HG03558 (cell line): ENCODE results near the gene COLQ.
"Not testable (repeated sequence)": the region's sequence is repeated elsewhere in the genome, so short reads cannot be mapped to it uniquely, and the experiment has no call there.

Experiments used
- ATAC-seq: cut with Tn5 transposase; IDR thresholded peaks from one replicate; pipeline ENCODE4 v1.9.1; 2021; ENCODE audit warnings: moderate number of reproducible peaks; ENCODE audit not compliant: unreplicated experiment; ENCODE audit errors: extremely low read depth

COLQ gene

DNA sequence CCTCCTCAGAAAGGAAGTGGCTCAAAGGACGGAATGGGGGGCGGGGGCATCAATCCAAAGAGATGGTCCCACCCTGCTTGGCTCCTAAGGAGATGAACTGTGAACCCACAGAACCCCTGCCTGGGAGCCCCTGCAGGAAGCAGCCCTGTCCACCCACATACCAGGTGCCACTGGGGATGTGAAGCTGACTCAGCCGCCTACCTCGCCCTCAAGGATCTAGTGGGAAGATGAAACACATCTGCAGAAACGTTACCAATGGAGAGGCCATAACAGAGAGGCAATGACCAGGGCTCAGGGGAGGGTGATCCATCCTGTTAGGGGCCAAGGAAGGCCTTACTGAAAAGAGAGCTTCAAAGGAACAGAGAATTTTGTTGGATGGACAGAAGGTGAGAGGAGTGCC lies 59.1 kb downstream of the COLQ start:
- ATAC-seq = no peak

DNA sequence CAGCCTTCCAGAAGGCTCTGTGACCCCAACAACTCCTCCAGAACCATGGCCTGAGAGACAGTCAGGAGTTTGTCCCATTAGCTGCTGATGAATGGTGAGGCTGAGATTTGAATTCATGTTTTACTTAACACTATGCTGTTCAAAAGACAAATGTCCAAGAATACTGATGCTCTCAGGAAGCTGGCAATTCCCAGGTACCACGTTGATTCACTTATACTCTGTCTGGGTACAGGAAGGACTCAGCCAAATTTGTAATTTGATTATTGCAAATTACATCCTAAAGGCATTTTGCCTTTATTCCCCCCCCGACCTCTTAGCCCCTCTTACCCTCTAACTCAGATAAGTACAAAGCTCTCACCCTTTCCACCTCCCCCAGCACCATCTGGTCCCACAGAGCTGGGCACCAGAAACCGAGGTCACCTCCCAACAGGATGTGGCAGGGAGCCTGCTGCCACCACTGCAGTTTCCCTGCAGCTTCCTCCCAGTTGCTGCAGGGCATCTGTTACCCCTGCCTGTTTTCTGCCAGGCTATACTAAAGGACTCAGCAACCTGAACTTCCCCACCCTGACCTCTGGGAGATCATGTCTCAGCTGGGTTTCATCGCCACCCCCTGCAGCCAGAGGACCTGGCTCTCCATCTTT lies 60.5 kb downstream of the COLQ start:
- no peak for ATAC-seq

DNA sequence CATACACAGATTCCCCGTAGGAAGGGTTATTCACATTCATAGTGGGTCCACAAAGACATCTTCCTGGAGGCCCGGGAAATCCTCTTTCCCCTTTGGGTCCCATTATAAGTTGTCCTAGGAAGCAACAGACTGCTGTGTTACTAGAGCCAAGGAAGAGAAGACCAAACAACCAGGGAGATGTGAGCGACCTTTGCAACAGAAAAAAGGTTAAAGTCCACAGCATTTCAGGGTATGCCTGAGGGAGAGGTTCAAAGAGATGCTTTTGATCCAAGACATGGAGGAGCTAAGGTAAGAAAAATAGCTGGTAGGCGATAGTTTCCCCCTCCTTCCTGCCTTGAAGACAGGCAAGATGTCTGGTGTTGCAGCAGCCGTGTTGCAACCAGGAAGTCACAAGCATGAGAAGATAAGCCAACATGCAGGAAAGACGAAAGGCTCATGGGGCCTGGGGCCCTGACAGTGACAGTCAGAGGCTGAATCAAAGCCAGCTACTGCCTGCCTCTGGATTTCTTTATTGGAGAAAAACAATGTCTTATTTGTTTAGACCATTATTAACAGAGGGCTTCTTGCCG lies 63.2 kb downstream of the COLQ start:
- no peak for ATAC-seq

GRCh38 chr3:15456915-15457314 lies 64.6 kb downstream of the COLQ start:
- not testable (repeated sequence) for ATAC-seq

DNA sequence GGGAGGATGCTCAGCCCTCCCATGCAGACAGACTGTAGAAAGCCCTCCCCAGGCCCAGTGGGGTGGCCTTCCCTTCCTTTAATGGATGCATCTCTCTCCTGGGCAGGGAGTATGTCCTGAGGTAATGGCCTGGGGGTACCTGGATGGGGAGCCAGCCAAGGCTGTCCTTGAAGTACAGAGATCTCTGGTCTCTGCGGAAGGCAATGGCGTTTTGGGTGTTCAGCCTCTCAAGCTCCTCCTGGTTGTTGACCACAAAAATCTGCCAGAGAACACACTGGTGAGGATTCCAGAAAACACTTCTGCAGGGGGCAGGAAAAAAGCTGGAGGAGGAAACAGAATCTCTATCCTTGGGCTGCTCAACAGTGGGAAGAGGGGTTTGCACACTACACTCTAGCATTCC lies 65.2 kb downstream of the COLQ start:
- no peak for ATAC-seq

DNA sequence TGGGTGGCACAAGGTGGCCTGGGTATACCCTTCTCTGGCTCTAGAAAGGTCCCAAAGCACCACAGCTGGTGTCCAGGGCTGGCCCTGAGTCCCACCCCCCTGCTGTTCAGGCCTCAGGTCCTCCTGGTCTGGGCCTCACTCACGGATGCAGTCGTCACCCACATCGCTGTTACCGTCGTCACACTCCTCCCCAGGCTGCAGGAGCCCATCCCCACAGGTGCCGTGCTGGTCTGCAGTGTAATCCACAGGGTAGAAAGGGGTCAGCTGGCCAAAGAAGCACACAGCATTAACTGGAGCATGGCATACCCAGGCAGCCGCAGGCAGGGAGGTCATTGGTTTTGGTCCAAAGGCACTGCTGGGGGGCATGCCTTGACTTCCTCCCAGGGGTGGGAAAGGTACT lies 65.8 kb downstream of the COLQ start:
- no peak for ATAC-seq

DNA sequence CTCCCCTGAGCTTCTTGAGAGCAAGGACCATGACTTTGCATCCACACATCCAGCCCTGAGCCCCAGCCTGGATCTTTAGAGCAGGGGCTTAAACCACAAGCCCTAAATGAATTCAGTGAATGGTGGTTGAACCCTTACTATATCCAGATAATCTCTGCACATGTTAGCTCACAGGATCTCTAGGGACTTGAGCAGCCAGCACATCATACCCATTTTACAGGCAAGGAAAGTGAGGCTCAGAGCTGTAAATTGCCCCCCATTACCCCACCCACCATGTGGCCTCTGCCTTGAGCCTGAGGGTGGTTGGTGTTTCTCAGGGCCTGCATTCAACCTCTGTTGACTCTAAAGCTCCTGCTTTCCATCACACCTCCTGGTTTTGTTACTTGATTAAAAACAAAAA lies 66.5 kb downstream of the COLQ start:
- ATAC-seq = no peak

DNA sequence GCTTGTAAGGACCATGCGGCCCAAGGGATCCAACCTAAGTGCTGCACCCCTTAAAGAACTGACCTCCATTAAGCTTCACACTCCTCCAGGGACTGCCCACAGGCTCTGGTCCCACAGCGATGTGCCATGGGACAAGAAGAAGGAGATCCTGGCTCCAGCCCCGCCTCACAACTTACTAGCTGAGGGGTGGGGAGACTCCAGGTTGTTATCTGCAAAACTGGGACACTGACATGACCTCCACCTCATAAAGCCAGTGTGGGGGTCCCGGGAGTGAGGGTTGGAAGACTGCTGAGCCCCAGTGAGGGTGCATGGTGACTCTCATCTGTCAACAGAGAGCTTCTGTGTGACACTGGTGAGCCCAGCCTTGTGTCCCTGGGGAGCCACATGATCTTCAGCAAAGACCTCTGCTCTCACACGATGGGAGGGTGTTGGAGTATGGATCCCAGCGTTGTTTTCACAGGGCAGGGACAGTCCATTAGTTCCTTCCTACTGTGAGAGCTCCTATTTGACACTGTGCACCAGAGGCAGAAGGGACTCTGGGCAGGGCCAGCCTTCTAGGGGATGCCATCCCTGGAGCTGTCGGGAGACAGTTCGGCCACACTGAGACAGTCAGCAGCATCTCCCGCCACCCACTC lies 67.4 kb downstream of the COLQ start:
- no peak for ATAC-seq

DNA sequence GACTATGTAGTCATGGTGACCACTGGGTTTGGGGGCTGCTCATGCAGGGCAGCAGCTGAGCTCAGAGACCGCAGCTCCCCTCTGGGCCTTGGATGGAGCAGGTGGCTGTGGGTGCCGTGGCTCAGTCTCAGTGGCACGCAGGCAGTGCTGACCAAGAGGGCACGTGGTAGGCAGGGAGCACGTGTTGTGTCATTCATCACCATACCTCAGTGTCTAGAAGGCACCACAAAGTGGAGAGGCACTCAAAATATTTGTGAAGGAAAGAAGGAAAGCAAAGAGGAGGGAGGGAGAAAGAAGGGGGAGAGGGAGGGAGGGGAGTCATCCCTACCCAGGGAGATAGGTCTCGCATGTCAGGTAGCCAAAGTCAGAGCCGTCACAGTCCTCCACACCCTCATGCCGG lies 68.0 kb downstream of the COLQ start:
- ATAC-seq = no peak

DNA sequence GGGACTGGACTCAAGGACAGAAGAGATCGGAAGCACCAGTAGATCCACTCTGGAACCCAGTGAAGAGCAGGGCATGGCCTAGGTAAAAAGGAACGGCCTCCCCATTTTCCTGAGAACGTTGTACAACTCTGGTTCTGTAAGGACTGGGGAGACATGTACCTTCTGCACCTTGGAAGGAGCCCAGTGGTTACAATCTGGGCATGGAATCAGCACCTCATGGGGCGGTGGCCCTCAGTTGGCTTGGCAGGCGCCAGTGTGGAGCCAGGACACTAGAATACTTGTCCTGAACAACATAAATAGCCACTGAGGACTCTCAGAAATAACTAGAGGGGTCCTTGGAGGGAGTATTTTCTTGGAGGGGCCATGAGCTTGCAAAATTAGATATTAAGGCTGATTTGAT lies 68.5 kb downstream of the COLQ start:
- ATAC-seq = no peak

- no peak for ATAC-seq
Measured at GRCh38 chr3:15452156-15452555, 69.3 kb downstream of the COLQ start.

DNA sequence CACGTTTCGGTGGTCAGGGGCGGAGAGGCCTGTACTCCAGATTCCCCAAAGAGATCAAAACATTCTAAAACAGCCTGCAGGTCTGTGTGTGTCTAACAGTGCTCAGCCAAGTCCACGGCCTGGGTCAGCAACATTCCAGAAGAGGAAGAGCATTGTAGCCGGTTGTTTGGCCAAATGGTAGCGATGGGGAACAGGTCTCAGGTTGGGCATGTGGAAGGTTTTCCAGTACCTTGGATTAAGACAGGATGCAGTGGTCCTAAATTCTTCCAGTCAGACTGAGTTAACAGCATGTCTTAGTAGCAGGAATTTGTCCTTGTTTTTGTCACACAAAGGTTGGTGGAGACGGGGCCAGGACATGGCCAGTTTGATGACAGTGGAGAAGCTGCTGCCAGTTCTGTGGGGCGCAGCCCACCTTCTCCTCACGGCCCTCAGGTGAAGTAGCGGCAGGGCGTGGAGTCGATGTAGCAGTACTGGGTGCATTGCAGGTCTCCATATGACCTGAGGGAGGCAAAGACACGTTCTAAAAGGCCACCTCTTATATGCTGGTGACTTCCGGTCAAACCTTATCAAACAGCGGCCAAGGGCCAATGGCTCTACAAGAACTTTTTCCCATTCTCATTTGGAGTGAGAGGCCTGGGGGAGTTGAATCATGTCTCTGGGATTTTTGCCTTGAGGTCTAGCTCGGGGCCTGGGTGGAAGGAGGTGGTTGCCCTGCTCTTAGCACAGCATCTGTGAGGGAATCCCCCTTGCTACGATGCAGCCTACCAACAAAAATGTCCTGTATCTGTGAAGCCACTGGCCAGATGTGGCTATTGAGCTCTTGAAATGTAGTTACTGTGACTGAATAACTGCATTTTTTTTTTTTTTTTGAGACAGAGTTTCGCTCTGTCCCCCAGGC lies 70.0 kb downstream of the COLQ start:
- no peak for ATAC-seq

GRCh38 chr3:15450438-15451215 lies 70.9 kb downstream of the COLQ start:
- ATAC-seq = no peak

DNA sequence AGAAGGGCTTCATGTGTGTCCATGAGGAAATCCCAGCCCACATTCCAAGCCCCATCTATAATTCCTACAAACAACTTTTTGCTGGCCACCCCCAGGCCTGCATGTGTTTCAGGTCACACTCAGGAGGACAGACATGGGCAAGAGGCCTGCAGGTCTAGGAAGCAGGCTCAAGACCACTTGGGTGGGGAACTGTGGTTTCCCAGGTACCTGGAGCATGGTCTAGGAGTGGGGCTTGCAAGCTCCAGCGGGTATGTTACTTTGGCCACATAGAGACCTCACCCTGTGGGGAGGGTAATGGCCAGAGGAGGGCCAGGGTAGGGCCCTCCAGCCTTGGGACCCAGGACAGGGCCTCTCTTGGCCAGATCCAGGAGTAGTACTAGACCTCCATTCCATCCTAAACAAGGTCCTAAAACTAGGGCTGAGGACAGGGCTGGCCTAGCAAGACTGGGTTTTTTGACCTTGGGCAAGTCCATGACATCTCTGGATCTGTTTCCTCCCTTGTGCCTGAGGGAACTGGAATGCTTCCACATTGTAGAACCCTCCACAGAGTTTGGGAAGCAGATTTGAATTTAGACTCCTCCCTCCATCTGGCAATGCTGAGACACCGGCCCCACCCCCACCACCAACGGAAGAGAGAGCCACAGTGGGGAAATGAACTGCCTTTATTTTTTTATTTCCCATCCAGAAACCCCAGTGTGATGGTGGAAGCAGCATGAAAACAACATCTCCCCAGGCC lies 71.8 kb downstream of the COLQ start:
- no peak for ATAC-seq

GRCh38 chr3:15443826-15444524 lies 77.5 kb downstream of the COLQ start:
- no peak for ATAC-seq

GRCh38 chr3:15440891-15441290 lies 80.6 kb downstream of the COLQ start:
- ATAC-seq = no peak

DNA sequence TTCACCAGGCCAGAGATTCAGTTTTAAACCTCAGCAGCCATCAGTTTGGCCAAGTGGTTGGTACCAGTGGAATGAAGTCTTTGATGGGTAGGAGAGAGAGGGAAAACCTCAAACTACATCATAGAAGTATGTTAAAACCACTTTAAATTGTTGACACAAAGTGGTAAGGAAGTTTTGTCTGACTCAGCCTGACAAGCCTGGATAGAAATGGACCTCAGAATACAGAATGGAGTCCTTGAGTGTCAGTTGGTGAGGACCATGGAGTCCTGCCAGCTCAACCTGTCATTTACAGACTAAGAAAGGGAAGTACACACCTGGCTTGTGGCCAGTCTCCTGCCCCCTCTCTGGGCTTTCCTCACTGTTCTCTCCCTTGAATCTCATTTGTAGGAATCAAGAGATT lies 82.0 kb downstream of the COLQ start:
- no peak for ATAC-seq

- ATAC-seq = no peak
Measured at GRCh38 chr3:15438983-15439382, 82.5 kb downstream of the COLQ start.

GRCh38 chr3:15436246-15436645 lies 85.3 kb downstream of the COLQ start:
- ATAC-seq = no peak
